Measurements from ENCODE around the gene HPN. TPM values are rescaled to one million over a fixed set of nuclear protein-coding genes. Genes with fewer than 3 reads are reported as not detected.

The HPN gene
- total and polyA plus RNA-seq, 2 of the 13 experiments (the other 11 are each of a cell fraction or from before 2014, with no cell fraction given) = 46.7 to 261 TPM

- H3K4me1 ChIP-seq (ENCODE audit: insufficient read depth, low read length) = peaks cover 9% of the 10 kb centered on the region; the same call in 1 of the 2 replicates
- WGBS (ENCODE audit: low lambda C conversion rate) = 0% methylated on average over 1 of the region's 14 CpGs
- no peak for FAIRE-seq
- no peak overlapping the region for H3K27ac ChIP-seq (ENCODE audit: extremely low read length, insufficient read depth, low read length)
- H3K9me3 ChIP-seq (ENCODE audit: low read length) = no peaks in the 10 kb centered on the region
- in situ Hi-C loops (cut with HindIII; ENCODE audit: extremely low pct_ligation_motif_present, low pct_unique_long_range_greater_than_20kb) (no loop called here), intact Hi-C loops (cut with micrococcal nuclease; ENCODE audit: unreplicated experiment) (no loop called here)
- no TSS peak for BruUV-seq (replicated peaks)
- no peak overlapping the region for H3K9ac ChIP-seq (ENCODE audit: insufficient read depth, low read depth, low read length)
- POLR2A ChIA-PET = no interaction called here
- no peak overlapping the region for H2AFZ ChIP-seq (ENCODE audit: low read length)
- no peak for ATAC-seq
- CTCF ChIA-PET (ENCODE audit: low intra/inter-chr PET ratio, low total read pairs) = no interaction called here
- H3K4me3 ChIP-seq (replicated peaks in 1 of 3; ENCODE audit: insufficient read depth in 1 of 3, low read depth in 2 of 3, low read length in 3 of 3) = no peak overlapping the region
- no peaks in the 10 kb centered on the region for H4K20me1 ChIP-seq (ENCODE audit: insufficient read depth, low read length)
- H3K79me2 ChIP-seq (ENCODE audit: insufficient read depth, low read length) = no peaks in the 10 kb centered on the region
- H3K27me3 ChIP-seq (ENCODE audit: control insufficient read depth in 1 of 2, insufficient read depth in 2 of 2, low read length in 2 of 2) = peaks cover 12 to 57% of the 10 kb centered on the region in 2 experiments
- no peaks in the 10 kb centered on the region for H3K36me3 ChIP-seq (replicated peaks in 1 of 2; ENCODE audit: control insufficient read depth in 1 of 2, insufficient read depth in 2 of 2, low read length in 2 of 2)
- DNase-seq (ENCODE audit: low spot score) = no peak
- no peak overlapping the region for H3K4me2 ChIP-seq (ENCODE audit: low read depth, low read length)
- TF ChIP-seq, protein P1, sequence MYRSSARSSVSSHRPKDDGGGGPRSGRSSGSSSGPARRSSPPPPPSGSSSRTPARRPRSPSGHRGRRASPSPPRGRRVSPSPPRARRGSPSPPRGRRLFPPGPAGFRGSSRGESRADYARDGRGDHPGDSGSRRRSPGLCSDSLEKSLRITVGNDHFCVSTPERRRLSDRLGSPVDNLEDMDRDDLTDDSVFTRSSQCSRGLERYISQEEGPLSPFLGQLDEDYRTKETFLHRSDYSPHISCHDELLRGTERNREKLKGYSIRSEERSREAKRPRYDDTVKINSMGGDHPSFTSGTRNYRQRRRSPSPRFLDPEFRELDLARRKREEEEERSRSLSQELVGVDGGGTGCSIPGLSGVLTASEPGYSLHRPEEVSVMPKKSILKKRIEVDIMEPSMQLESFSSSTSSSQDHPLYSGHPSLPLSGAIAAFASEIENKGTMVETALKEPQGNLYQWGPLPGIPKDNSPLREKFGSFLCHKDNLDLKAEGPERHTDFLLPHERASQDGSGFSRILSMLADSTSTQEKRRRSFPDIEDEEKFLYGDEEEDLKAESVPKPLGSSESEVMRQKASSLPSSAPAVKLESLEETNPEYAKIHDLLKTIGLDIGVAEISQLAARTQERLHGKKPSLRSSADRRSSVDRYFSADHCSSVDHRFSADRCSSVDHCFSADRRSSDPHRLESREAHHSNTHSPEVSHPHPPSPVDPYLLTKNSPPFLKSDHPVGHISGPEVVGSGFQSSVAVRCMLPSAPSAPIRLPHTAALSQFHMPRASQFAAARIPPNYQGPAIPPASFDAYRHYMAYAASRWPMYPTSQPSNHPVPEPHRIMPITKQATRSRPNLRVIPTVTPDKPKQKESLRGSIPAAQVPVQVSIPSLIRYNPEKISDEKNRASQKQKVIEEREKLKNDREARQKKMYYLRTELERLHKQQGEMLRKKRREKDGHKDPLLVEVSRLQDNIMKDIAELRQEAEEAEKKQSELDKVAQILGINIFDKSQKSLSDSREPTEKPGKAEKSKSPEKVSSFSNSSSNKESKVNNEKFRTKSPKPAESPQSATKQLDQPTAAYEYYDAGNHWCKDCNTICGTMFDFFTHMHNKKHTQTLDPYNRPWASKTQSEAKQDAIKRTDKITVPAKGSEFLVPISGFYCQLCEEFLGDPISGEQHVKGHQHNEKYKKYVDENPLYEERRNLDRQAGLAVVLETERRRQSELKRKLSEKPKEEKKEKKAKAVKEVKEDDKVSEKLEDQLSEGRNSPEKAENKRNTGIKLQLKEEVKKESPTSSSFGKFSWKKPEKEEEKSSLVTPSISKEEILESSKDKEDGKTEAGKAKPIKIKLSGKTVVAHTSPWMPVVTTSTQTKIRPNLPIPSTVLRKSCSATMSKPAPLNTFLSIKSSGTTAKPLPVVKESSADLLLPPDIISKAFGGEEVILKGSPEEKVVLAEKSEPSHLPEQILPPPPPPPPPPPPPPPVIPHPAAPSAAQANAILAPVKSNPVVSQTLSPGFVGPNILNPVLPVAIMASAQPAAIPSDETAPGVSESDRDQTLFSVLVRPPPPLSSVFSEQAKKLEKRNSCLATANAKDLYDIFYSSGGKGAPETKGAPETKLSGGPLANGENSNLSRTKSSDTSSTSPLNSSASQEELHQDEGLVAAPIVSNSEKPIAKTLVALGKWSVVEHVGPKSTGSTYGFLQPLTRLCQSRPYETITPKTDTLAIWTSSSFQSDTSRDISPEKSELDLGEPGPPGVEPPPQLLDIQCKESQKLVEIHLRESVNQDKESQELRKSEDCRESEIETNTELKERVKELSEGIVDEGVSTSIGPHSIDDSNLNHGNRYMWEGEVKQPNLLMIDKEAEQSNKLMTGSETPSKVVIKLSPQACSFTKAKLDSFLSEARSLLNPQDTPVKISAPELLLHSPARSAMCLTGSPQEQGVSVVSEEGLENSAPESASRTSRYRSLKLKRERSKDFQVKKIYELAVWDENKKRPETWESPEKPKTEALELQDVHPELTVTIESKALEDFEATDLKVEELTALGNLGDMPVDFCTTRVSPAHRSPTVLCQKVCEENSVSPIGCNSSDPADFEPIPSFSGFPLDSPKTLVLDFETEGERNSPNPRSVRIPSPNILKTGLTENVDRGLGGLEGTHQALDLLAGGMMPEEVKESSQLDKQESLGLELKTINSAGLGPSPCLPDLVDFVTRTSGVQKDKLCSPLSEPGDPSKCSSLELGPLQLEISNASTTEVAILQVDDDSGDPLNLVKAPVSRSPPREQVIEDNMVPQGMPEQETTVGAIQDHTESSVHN (CRISPR knock-in tag; IDR thresholded peaks at IDR 0.05) = no peak
- TF ChIP-seq SCMH1 (CRISPR knock-in tag; IDR thresholded peaks at IDR 0.05; ENCODE audit: borderline replicate concordance) = no peak
- no peak for TF ChIP-seq MAFK (conservative IDR thresholded peaks at IDR 0.05 in 1 of 2, IDR thresholded peaks at IDR 0.05 in 1 of 2; ENCODE audit: low read length in 2 of 2)
- no peak for TF ChIP-seq ZNF224 (CRISPR knock-in tag; IDR thresholded peaks at IDR 0.05)
- TF ChIP-seq STAG1 (CRISPR knock-in tag; IDR thresholded peaks at IDR 0.05) = no peak
- no peak for TF ChIP-seq REPIN1 (CRISPR knock-in tag; IDR thresholded peaks at IDR 0.05; ENCODE audit: borderline replicate concordance, low read depth)
- no peak for TF ChIP-seq SETDB1 (CRISPR knock-in tag; IDR thresholded peaks at IDR 0.05; ENCODE audit: borderline replicate concordance)
- no peak for TF ChIP-seq ZBTB26 (CRISPR knock-in tag; IDR thresholded peaks at IDR 0.05; ENCODE audit: borderline replicate concordance)
- TF ChIP-seq KLF13 (CRISPR knock-in tag; IDR thresholded peaks at IDR 0.05) = no peak
- no peak for TF ChIP-seq SRSF9 (IDR thresholded peaks at IDR 0.05; ENCODE audit: borderline replicate concordance, insufficient read depth, low read depth, low read length, poor library complexity, severe bottlenecking)
- TF ChIP-seq ATF7 (IDR thresholded peaks at IDR 0.05) = no peak
- TF ChIP-seq ATF7 (CRISPR knock-in tag; IDR thresholded peaks at IDR 0.05) = no peak
- no peak for TF ChIP-seq ZNF337 (CRISPR knock-in tag; IDR thresholded peaks at IDR 0.05; ENCODE audit: borderline replicate concordance, low read depth)
- no peak for TF ChIP-seq ZNF326 (CRISPR knock-in tag; IDR thresholded peaks at IDR 0.05; ENCODE audit: borderline replicate concordance)
- no peak for TF ChIP-seq GPN1 (CRISPR knock-in tag; IDR thresholded peaks at IDR 0.05; ENCODE audit: borderline replicate concordance)
- TF ChIP-seq ZNF101 (CRISPR knock-in tag; IDR thresholded peaks at IDR 0.05; ENCODE audit: borderline replicate concordance, low read depth) = no peak
- TF ChIP-seq CEBPG (CRISPR knock-in tag; IDR thresholded peaks at IDR 0.05) = no peak
These were observed 38.3 kb downstream of the HPN start for GRCh38 chr19:35079826-35080225.
